Upper lobe of left lung (tissue), 6 donors: ENCODE data around the gene CYP46A1. TPM values are rescaled to one million over a fixed set of nuclear protein-coding genes. Genes with fewer than 3 reads are reported as not detected.
"Not testable (repeated sequence)": the region's sequence is repeated elsewhere in the genome, so short reads cannot be mapped to it uniquely, and the experiment has no call there.

Experiments used
- ATAC-seq, 2 donors: fragments of 200-7000 bp; cut with Tn5 transposase; one replicate each; pipeline ENCODE4 v1.9.1; 2022; ENCODE audit warnings: mild to moderate bottlenecking in 2 of 2, moderate library complexity in 2 of 2; ENCODE audit not compliant: low FRiP score in 2 of 2
- DNase-seq, 2 donors: peaks; one replicate each; pipeline ENCODE4 v3.0.0-alpha.2; 2019 to 2020
- H3K27ac ChIP-seq, 4 donors: fragments of 200-600 bp; sonication (generic); one replicate each; pipeline ENCODE4 v1.5.1; 2016 to 2019
- H3K27me3 ChIP-seq, 4 donors: fragments of 200-600 bp; sonication (generic); one replicate each; pipeline ENCODE4 v1.5.1; 2017 to 2019
- H3K36me3 ChIP-seq, 4 donors: fragments of 200-600 bp; sonication (generic); one replicate each; pipeline ENCODE4 v1.5.1; 2016 to 2019
- H3K4me1 ChIP-seq, 4 donors: fragments of 200-600 bp; sonication (generic); one replicate each; pipeline ENCODE4 v1.5.1; 2018 to 2019
- H3K4me3 ChIP-seq, 4 donors: fragments of 200-600 bp; sonication (generic); one replicate each; pipeline ENCODE4 v1.5.1; 2017 to 2019; ENCODE audit warnings: mild to moderate bottlenecking in 2 of 4, moderate library complexity in 1 of 4
- H3K9me3 ChIP-seq, 4 donors: fragments of 200-600 bp; sonication (generic); one replicate each; pipeline ENCODE4 v1.5.1; 2018 to 2019
- CTCF ChIP-seq, 6 experiments: fragments of 450-650 bp in 4 of 6; fragments of 200-600 bp in 2 of 6; sonication (generic) in 2 of 6; IDR thresholded peaks; one replicate each; pipeline ENCODE4 v1.5.1; 2016 to 2019; ENCODE audit warnings: antibody characterized with exemption in 6 of 6
- EP300 ChIP-seq, 4 donors: sonication (generic); formaldehyde crosslinking; IDR thresholded peaks; one replicate each; pipeline ENCODE4 v1.5.1; 2017; ENCODE audit warnings: antibody characterized with exemption in 4 of 4, control low read depth in 2 of 4
- POLR2A ChIP-seq, 4 donors: fragments of 450-650 bp; IDR thresholded peaks; one replicate each; pipeline ENCODE4 v1.5.1; 2016 to 2017; ENCODE audit warnings: antibody characterized with exemption in 4 of 4, mild to moderate bottlenecking in 2 of 4
- POLR2AphosphoS5 ChIP-seq, 2 donors: sonication (generic); formaldehyde crosslinking; IDR thresholded peaks; one replicate each; pipeline ENCODE4 v1.5.1; 2017; ENCODE audit warnings: antibody characterized with exemption in 2 of 2
- WGBS, 2 donors: methylation state at CpG; one replicate each; pipeline ENCODE4 v1.1.5; 2017 to 2018; 5-methylcytosine and 5-hydroxymethylcytosine counted together
- total RNA-seq, 6 donors: library from RNA; depleted of rRNA in 4 of 6; stranded (reverse); fragments of >200 nt in 4 of 6; gene quantifications; one replicate each; pipeline versions ENCODE4 v1.1.0 to v1.2.1, GENCODE V29; 2016 to 2021
- donor health status: DM: no; HTN: no; CAD: no; lungs with moderate emphysema.
- donor health status: DM: no; HTN: yes; CAD: no; lungs with severe emphysema.

CYP46A1 gene
- total RNA-seq, 6 donors from 2014 or later = 0.15 to 12.6 (median 1.2) TPM

DNA sequence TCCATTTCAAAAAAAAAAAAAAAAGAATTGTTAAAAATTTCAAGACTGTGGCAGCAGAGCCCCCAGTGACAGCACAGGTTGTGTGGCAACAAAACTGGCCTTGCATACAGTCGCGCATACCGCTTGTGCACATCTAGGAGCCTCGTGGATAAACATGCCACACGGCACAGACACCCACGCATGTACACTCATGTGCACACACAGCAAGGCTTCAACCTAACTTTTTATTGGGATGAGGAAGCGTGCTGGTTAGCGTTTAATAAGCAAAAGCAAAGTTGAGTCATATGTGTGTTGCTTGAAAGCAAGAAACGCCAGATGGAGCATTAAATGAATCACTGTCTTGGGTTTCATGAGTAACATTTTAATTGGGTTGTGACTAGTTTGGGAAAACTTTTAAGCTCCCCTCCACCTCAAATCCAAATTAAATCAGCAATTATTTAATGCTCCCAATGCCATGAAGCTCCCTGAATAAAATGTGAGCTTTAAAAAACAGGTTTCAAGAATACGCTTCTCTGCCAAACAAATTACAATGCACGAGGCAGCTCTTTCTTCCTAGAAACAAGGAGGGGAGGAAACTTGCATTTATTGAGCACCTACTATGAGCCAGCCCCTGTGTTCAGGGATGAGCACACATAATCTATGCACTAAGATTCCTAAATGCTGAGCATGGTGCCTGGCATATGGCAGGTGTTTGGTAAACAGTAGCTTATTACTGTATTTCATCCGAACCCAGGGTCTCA lies 73.4 kb downstream of the CYP46A1 start:
- TF ChIP-seq POLR2A (IDR thresholded peaks at IDR 0.05) (no peak), EP300 (IDR thresholded peaks at IDR 0.05) (no peak), POLR2AphosphoS5 (IDR thresholded peaks at IDR 0.05) (no peak), CTCF (IDR thresholded peaks at IDR 0.05) (no peak)
- peaks cover 26 to 50% (median 35%) of the 10 kb centered on the region in 4 donors for H3K4me1 ChIP-seq
- H3K36me3 ChIP-seq = no peaks in the 10 kb centered on the region
- no peaks in the 10 kb centered on the region for H3K27me3 ChIP-seq
- peak in 1 of 2 donors; percentile 57 for ATAC-seq
- no peak for DNase-seq
- H3K4me3 ChIP-seq = no peak overlapping the region
- WGBS, 2 donors = 84 to 89% methylated on average over 12 of the region's 12 CpGs
- H3K27ac ChIP-seq = no peak overlapping the region
- H3K9me3 ChIP-seq = no peaks in the 10 kb centered on the region

DNA sequence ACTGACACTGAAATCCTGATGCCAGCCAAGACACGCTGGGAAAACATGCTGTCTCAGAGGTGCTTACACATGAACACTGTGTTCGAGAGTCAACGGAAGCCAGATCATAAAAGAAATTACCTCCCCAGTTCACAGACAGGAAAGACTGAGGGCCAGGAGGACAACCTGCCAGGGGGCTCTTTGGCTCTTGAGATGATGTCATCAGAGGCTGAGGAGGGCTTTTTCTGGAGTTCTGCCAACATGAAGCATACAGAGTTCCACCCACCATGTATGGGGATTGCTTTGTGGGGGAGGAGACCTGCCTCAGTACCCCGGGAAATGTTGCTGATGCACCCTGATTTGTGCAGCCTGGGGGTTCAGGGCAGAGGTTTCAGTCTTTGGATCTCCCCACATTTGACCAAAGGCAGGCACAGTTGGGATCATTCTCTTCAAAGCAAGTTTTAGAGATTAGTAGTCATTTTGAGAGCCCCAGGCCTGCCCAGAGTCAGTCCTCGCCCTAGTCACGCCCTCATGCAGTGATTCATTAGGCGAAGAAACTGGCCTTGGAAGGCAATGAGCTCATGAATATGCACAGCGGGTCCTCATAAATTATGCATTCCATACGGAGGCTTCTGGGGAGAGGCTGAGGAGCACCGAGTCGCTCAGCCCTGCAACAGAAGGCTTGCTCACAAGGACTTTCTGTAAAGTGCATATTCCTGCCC lies 74.2 kb downstream of the CYP46A1 start:
- 81 to 93% methylated on average over 6 to 11 of the region's 11 CpGs for WGBS, 2 donors
- Histone ChIP-seq H3K27me3 (no peaks in the 10 kb centered on the region), H3K36me3 (no peaks in the 10 kb centered on the region), H3K4me1 (peaks cover 19 to 42% (median 28%) of the 10 kb centered on the region in 4 donors), H3K27ac (peak overlapping the region in 1 of 4 donors; percentile 10), H3K9me3 (no peaks in the 10 kb centered on the region), H3K4me3 (no peak overlapping the region)
- DNase-seq (no peak), ATAC-seq (peak in 1 of 2 donors; percentile 81)
- no peak for TF ChIP-seq EP300 (IDR thresholded peaks at IDR 0.05)
- TF ChIP-seq POLR2A (IDR thresholded peaks at IDR 0.05) = no peak
- TF ChIP-seq CTCF (IDR thresholded peaks at IDR 0.05) = no peak
- no peak for TF ChIP-seq POLR2AphosphoS5 (IDR thresholded peaks at IDR 0.05)

GRCh38 chr14:99758872-99759545 lies 74.9 kb downstream of the CYP46A1 start:
- ATAC-seq (no peak), DNase-seq (no peak)
- TF ChIP-seq POLR2AphosphoS5 (IDR thresholded peaks at IDR 0.05) = no peak
- no peak for TF ChIP-seq POLR2A (IDR thresholded peaks at IDR 0.05)
- Histone ChIP-seq H3K27me3 (no peaks in the 10 kb centered on the region), H3K4me1 (peaks cover 18 to 35% (median 20%) of the 10 kb centered on the region in 4 donors), H3K4me3 (no peak overlapping the region), H3K27ac (peak overlapping the region in 1 of 4 donors; percentile 10), H3K36me3 (no peaks in the 10 kb centered on the region), H3K9me3 (no peaks in the 10 kb centered on the region)
- 72 to 89% methylated on average over 5 of the region's 7 CpGs for WGBS, 2 donors

DNA sequence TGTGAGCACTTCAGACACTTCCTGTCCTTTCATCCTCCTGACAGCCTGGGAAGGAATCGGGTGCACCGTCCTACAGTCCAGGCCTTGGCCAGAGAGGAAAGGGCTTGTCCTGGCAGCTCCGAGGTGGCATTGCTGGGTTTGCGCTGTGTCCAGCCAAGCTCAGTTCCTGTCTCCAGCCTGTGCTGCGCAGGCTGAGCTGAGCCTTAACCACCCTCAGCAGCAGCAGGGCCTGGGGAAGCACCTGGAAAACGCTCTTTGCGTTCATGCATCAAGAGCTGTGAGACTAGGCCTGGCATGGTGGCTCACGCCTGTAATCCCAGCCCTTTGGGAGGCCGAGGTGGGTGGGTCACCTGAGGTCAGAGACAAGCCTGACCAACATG lies 75.4 kb downstream of the CYP46A1 start:
- Histone ChIP-seq H3K9me3 (no peaks in the 10 kb centered on the region), H3K27me3 (no peaks in the 10 kb centered on the region), H3K27ac (peak overlapping the region in 1 of 4 donors; percentile 10), H3K4me3 (no peak overlapping the region), H3K36me3 (no peaks in the 10 kb centered on the region), H3K4me1 (peaks cover 13 to 30% (median 18%) of the 10 kb centered on the region in 4 donors)
- ATAC-seq (no peak), DNase-seq (no peak)
- 34 to 43% methylated on average over 5 to 7 of the region's 9 CpGs for WGBS, 2 donors
- TF ChIP-seq POLR2A (IDR thresholded peaks at IDR 0.05) (no peak), POLR2AphosphoS5 (IDR thresholded peaks at IDR 0.05) (peak in 1 of 2 donors; percentile 12)

GRCh38 chr14:99760817-99761216 lies 76.7 kb downstream of the CYP46A1 start:
- no peak for DNase-seq
- peaks cover 7 to 18% (median 13%) of the 10 kb centered on the region in 4 donors for H3K4me1 ChIP-seq
- no peaks in the 10 kb centered on the region for H3K9me3 ChIP-seq
- H3K27ac ChIP-seq = no peak overlapping the region
- TF ChIP-seq POLR2AphosphoS5 (IDR thresholded peaks at IDR 0.05) (no peak), POLR2A (IDR thresholded peaks at IDR 0.05) (no peak), CTCF (IDR thresholded peaks at IDR 0.05) (no peak), EP300 (IDR thresholded peaks at IDR 0.05) (no peak)
- 91% methylated on average over 5 of the region's 5 CpGs for WGBS, 2 donors
- no peak for ATAC-seq
- H3K27me3 ChIP-seq = no peaks in the 10 kb centered on the region
- no peak overlapping the region for H3K4me3 ChIP-seq
- no peaks in the 10 kb centered on the region for H3K36me3 ChIP-seq

GRCh38 chr14:99762911-99763310 lies 78.8 kb downstream of the CYP46A1 start:
- H3K9me3 ChIP-seq, H3K4me1 ChIP-seq, H3K27ac ChIP-seq, H3K4me3 ChIP-seq, ATAC-seq, H3K27me3 ChIP-seq, H3K36me3 ChIP-seq, DNase-seq: not testable (repeated sequence)
- 79 to 81% methylated on average over 4 of the region's 4 CpGs for WGBS, 2 donors
